HG02610 (cell line): ENCODE measurements around the gene ITIH5.
"Not testable (repeated sequence)": the region's sequence is repeated elsewhere in the genome, so short reads cannot be mapped to it uniquely, and the experiment has no call there.

Experiments
- ATAC-seq: cut with Tn5 transposase; IDR thresholded peaks from one replicate; pipeline ENCODE4 v1.9.1; 2021; ENCODE audit warnings: mild to moderate bottlenecking, moderate library complexity; ENCODE audit not compliant: unreplicated experiment

The ITIH5 gene

GRCh38 chr10:7666253-7667023, at the start of gene ITIH5:
TSS of gene ITIH5 (minus strand) at chr10:7666966. CDS start at chr10:7666892, 74 bp downstream.
- ATAC-seq: no peak

- no peak for ATAC-seq
Observed at GRCh38 chr10:7715515-7715914, 48.7 kb upstream of the ITIH5 start.

- ATAC-seq: not testable (repeated sequence)
Observed at GRCh38 chr10:7711075-7711474, 44.3 kb upstream of the ITIH5 start.

GRCh38 chr10:7710446-7710845, 43.7 kb upstream of the ITIH5 start:
- ATAC-seq: no peak

GRCh38 chr10:7708832-7709231, 42.1 kb upstream of the ITIH5 start:
- ATAC-seq: no peak

- ATAC-seq: no peak
Observed at GRCh38 chr10:7707858-7708622, 41.3 kb upstream of the ITIH5 start.

- ATAC-seq: no peak
Observed at GRCh38 chr10:7707102-7707501, 40.3 kb upstream of the ITIH5 start.

- ATAC-seq: no peak
Observed at GRCh38 chr10:7706534-7707073, 39.8 kb upstream of the ITIH5 start.

- ATAC-seq: no peak
Observed at GRCh38 chr10:7705341-7705740, 38.6 kb upstream of the ITIH5 start.

GRCh38 chr10:7704071-7705016, 37.6 kb upstream of the ITIH5 start:
- no peak for ATAC-seq

GRCh38 chr10:7703140-7703539, 36.4 kb upstream of the ITIH5 start, which contains the start of gene ITIH2:
TSS of gene ITIH2 (plus strand) at chr10:7703316. CDS start at chr10:7703435, 119 bp downstream.
- ATAC-seq: no peak

- no peak for ATAC-seq
Observed at GRCh38 chr10:7702288-7702812, 35.6 kb upstream of the ITIH5 start.

- no peak for ATAC-seq
Observed at GRCh38 chr10:7701158-7701742, 34.5 kb upstream of the ITIH5 start.

GRCh38 chr10:7700577-7701125, 33.9 kb upstream of the ITIH5 start:
- no peak for ATAC-seq

GRCh38 chr10:7697426-7697825, 30.7 kb upstream of the ITIH5 start:
- ATAC-seq: no peak

- ATAC-seq: no peak
Observed at GRCh38 chr10:7696545-7696944, 29.8 kb upstream of the ITIH5 start.

- ATAC-seq: not testable (repeated sequence)
Observed at GRCh38 chr10:7693194-7693593, 26.4 kb upstream of the ITIH5 start.

- ATAC-seq: not testable (repeated sequence)
Observed at GRCh38 chr10:7692368-7692767, 25.6 kb upstream of the ITIH5 start.

- not testable (repeated sequence) for ATAC-seq
Observed at GRCh38 chr10:7690885-7691597, 24.3 kb upstream of the ITIH5 start.
